ENCODE data around the gene SLC9A8.

GRCh38 chr20:49851991-49852390 lies 39.4 kb downstream of the SLC9A8 start:
- no peak for TF ChIP-seq CTCF (conservative IDR thresholded peaks at IDR 0.05; ENCODE audit: low read length)
- TF ChIP-seq EZH2phosphoT487 (IDR thresholded peaks at IDR 0.05; ENCODE audit: borderline replicate concordance, low read depth, low read length) = no peak

Data from OCI-LY7 (cell line).